IMR-90 (cell line): ENCODE results near the gene RPS26. TPM values are rescaled to one million over a fixed set of nuclear protein-coding genes. Genes with fewer than 3 reads are reported as not detected.

Source experiments
- ATAC-seq: fragments of 200-7000 bp; cut with Tn5 transposase; 2 replicates; pipeline ENCODE4 v1.9.1; 2020; ENCODE audit warnings: low read depth, mild to moderate bottlenecking, moderate library complexity
- BruUV-seq: library from RNA; stranded (reverse); fragments of 400-500 nt; replicated peaks from 2 replicates; lab custom pipeline; 2021; lab: Mats Ljungman, UMichigan
- CTCF ChIA-PET: fragments of 300-600 bp; formaldehyde crosslinking; extraction: SDS; loops from one replicate; lab custom pipeline; 2021; ENCODE audit warnings: antibody characterized with exemption; lab: Yijun Ruan, JAX
- POLR2A ChIA-PET: fragments of 300-600 bp; sonication (Branson Sonifier 250); formaldehyde crosslinking; loops from one replicate; lab custom pipeline; 2022; ENCODE audit warnings: antibody characterized with exemption; ENCODE audit not compliant: unreplicated experiment; lab: Charles Lee
- DNase-seq: peaks from one replicate; pipeline ENCODE4 v3.0.0; 2013
- H2AFZ ChIP-seq: replicated peaks from 2 replicates; pipeline ENCODE3; 2013; ENCODE audit warnings: low read length, mild to moderate bottlenecking; ENCODE audit not compliant: poor library complexity
- H2AK5ac ChIP-seq: 2 replicates; pipeline ENCODE4 v1.6.1; 2013; ENCODE audit warnings: low read depth, low read length, inconsistent platforms
- H2AK9ac ChIP-seq: replicated peaks from 2 replicates; pipeline ENCODE3; 2013; ENCODE audit warnings: mild to moderate bottlenecking, low read depth, low read length, moderate library complexity; ENCODE audit not compliant: poor library complexity
- H2BK120ac ChIP-seq: 2 replicates; pipeline ENCODE4 v1.6.1; 2013; ENCODE audit warnings: low read depth, low read length, inconsistent platforms
- H2BK15ac ChIP-seq: 3 replicates; pipeline ENCODE4 v1.6.1; 2013; ENCODE audit warnings: low read depth, low read length, inconsistent platforms
- H2BK20ac ChIP-seq: 2 replicates; pipeline ENCODE4 v1.6.1; 2013; ENCODE audit warnings: low read depth, mild to moderate bottlenecking, inconsistent platforms, low read length, moderate library complexity
- H2BK5ac ChIP-seq: 2 replicates; pipeline ENCODE4 v1.6.1; 2013; ENCODE audit warnings: mild to moderate bottlenecking, low read depth, low read length, inconsistent platforms; ENCODE audit not compliant: poor library complexity, severe bottlenecking
- H3K14ac ChIP-seq: replicated peaks from 2 replicates; pipeline ENCODE4 v1.6.1; 2013; ENCODE audit warnings: low read depth, low read length, inconsistent platforms
- H3K18ac ChIP-seq: 2 replicates; pipeline ENCODE4 v1.6.1; 2013; ENCODE audit warnings: low read depth, low read length, control low read depth
- H3K23ac ChIP-seq: 2 replicates; pipeline ENCODE4 v1.6.1; 2013; ENCODE audit warnings: low read depth, low read length, inconsistent platforms
- H3K27ac ChIP-seq: 2 replicates; pipeline ENCODE4 v1.5.1; 2013; ENCODE audit warnings: mild to moderate bottlenecking, control low read depth, low read length; ENCODE audit not compliant: insufficient read depth
- H3K27me3 ChIP-seq: 2 replicates; pipeline ENCODE4 v1.6.1; 2013; ENCODE audit warnings: low read length; ENCODE audit not compliant: control insufficient read depth, insufficient read depth
- H3K36me3 ChIP-seq: 2 replicates; pipeline ENCODE4 v1.6.1; 2013; ENCODE audit warnings: low read length, mixed read lengths; ENCODE audit not compliant: control insufficient read depth, insufficient read depth
- H3K4ac ChIP-seq: 2 replicates; pipeline ENCODE4 v1.6.1; 2013; ENCODE audit warnings: low read depth, low read length, inconsistent platforms
- H3K4me1 ChIP-seq: 2 replicates; pipeline ENCODE4 v1.6.1; 2013; ENCODE audit warnings: low read length, mixed read lengths; ENCODE audit not compliant: control insufficient read depth, insufficient read depth
- H3K4me2 ChIP-seq: 2 replicates; pipeline ENCODE4 v1.6.1; 2013; ENCODE audit warnings: low read depth, mild to moderate bottlenecking, control low read depth, low read length, moderate library complexity
- H3K4me3 ChIP-seq: 2 replicates; pipeline ENCODE4 v1.5.1; 2013; ENCODE audit warnings: low read depth, mild to moderate bottlenecking, control low read depth, low read length, moderate library complexity; ENCODE audit not compliant: insufficient read depth
- H3K56ac ChIP-seq: 2 replicates; pipeline ENCODE4 v1.6.1; 2013; ENCODE audit warnings: low read length, inconsistent platforms; ENCODE audit not compliant: insufficient read depth; ENCODE audit errors: extremely low read depth
- H3K79me1 ChIP-seq, 2 experiments: 2 replicates each; pipeline ENCODE4 v1.6.1; 2013; ENCODE audit warnings: low read length in 2 of 2, inconsistent platforms in 1 of 2, low read depth in 1 of 2
- H3K9ac ChIP-seq: 2 replicates; pipeline ENCODE4 v1.6.1; 2013; ENCODE audit warnings: low read depth, low read length, control low read depth
- H3K9me1 ChIP-seq: 2 replicates; pipeline ENCODE4 v1.6.1; 2013; ENCODE audit warnings: low read length, inconsistent platforms; ENCODE audit not compliant: insufficient read depth
- H3K9me3 ChIP-seq: 2 replicates; pipeline ENCODE4 v1.6.1; 2013; ENCODE audit warnings: low read length; ENCODE audit not compliant: control insufficient read depth, insufficient read depth
- H4K20me1 ChIP-seq: 2 replicates; pipeline ENCODE4 v1.6.1; 2013; ENCODE audit warnings: low read length, inconsistent platforms; ENCODE audit not compliant: insufficient read depth
- H4K5ac ChIP-seq: 2 replicates; pipeline ENCODE4 v1.6.1; 2013; ENCODE audit warnings: mild to moderate bottlenecking, low read depth, low read length, control low read depth
- H4K8ac ChIP-seq, 2 experiments: 2 replicates each; pipeline ENCODE4 v1.6.1; 2013; ENCODE audit warnings: low read depth in 2 of 2, low read length in 2 of 2, control low read depth in 1 of 2, inconsistent platforms in 1 of 2
- H4K91ac ChIP-seq: 2 replicates; pipeline ENCODE4 v1.6.1; 2013; ENCODE audit warnings: low read depth, low read length, inconsistent platforms; ENCODE audit not compliant: insufficient read depth
- BHLHE40 ChIP-seq: fragments of 150-350 bp; IDR thresholded peaks from 2 replicates; pipeline ENCODE4 v1.6.1; 2016; ENCODE audit warnings: mild to moderate bottlenecking, low read depth, low read length
- CEBPB ChIP-seq: IDR thresholded peaks from 2 replicates; pipeline ENCODE4 v1.6.1; 2012; ENCODE audit warnings: low read depth, low read length, improper control_type of control experiment
- CHD1 ChIP-seq: IDR thresholded peaks from 2 replicates; pipeline ENCODE4 v1.6.1; 2012; ENCODE audit warnings: low read depth, low read length, improper control_type of control experiment
- FOS ChIP-seq: fragments of 150-350 bp; IDR thresholded peaks from 2 replicates; pipeline ENCODE4 v1.6.1; 2016; ENCODE audit warnings: low read depth, low read length
- MAFK ChIP-seq: IDR thresholded peaks from 2 replicates; pipeline ENCODE4 v1.6.1; 2012; ENCODE audit warnings: low read depth, low read length, improper control_type of control experiment
- MAZ ChIP-seq: IDR thresholded peaks from 2 replicates; pipeline ENCODE4 v1.6.1; 2012; ENCODE audit warnings: low read depth, mild to moderate bottlenecking, low read length, improper control_type of control experiment, moderate library complexity, borderline replicate concordance
- MXI1 ChIP-seq: IDR thresholded peaks from 2 replicates; pipeline ENCODE4 v1.6.1; 2012; ENCODE audit warnings: low read depth, mild to moderate bottlenecking, low read length, moderate library complexity, borderline replicate concordance
- NFE2L2 ChIP-seq: fragments of 150-350 bp; IDR thresholded peaks from 2 replicates; pipeline ENCODE4 v1.6.1; 2016; ENCODE audit warnings: low read depth, mild to moderate bottlenecking, low read length
- POLR2A ChIP-seq: IDR thresholded peaks from 2 replicates; pipeline ENCODE4 v1.6.1; 2012; ENCODE audit warnings: mild to moderate bottlenecking, low read depth, low read length
- RAD21 ChIP-seq: IDR thresholded peaks from 2 replicates; pipeline ENCODE4 v1.6.1; 2012; ENCODE audit warnings: low read length, improper control_type of control experiment
- RFX5 ChIP-seq: IDR thresholded peaks from 2 replicates; pipeline ENCODE4 v1.8.0; 2012; ENCODE audit warnings: low read depth, mild to moderate bottlenecking, low read length, moderate library complexity
- SMC3 ChIP-seq: fragments of 150-350 bp; IDR thresholded peaks from 2 replicates; pipeline ENCODE4 v1.6.1; 2016; ENCODE audit warnings: low read depth, mild to moderate bottlenecking, antibody characterized with exemption, low read length, moderate library complexity
- USF2 ChIP-seq: fragments of 150-350 bp; IDR thresholded peaks from 2 replicates; pipeline ENCODE4 v1.6.1; 2017; ENCODE audit warnings: mild to moderate bottlenecking, antibody characterized with exemption, low read length, low read depth
- WGBS, 2 experiments: methylation state at CpG; one replicate each; pipeline versions ENCODE4 v1.1.5 to v1.1.7; 2013; ENCODE audit warnings: missing lambda C conversion rate in 2 of 2; ENCODE audit not compliant: insufficient read length in 1 of 2; ENCODE audit errors: extremely low coverage in 2 of 2; 5-methylcytosine and 5-hydroxymethylcytosine counted together
- dilution Hi-C: fragments of 300-500 bp; cut with HindIII; formaldehyde crosslinking; loops from one replicate; pipeline ENCODE4 v1.14.3; 2018; ENCODE audit warnings: low sequenced_read_pairs; ENCODE audit not compliant: unreplicated experiment
- in situ Hi-C: fragments of 300-500 bp; cut with MboI; formaldehyde crosslinking; loops from 3 replicates; pipeline ENCODE4 v1.14.3; 2019; ENCODE audit warnings: low sequenced_read_pairs, inconsistent platforms, mixed read lengths
- intact Hi-C: fragments of 100-400 bp; cut with micrococcal nuclease; formaldehyde crosslinking; loops from 2 replicates; pipeline ENCODE4 v1.10.0; 2022
- polyA plus RNA-seq, 3 experiments: library from polyadenylated mRNA; depleted of rRNA; stranded (reverse); fragments of >200 nt; gene quantifications; 2 replicates each; pipeline ENCODE4 v1.2.3, GENCODE V29; 2012; ENCODE audit warnings: low replicate concordance in 1 of 3
- total RNA-seq: library from RNA; depleted of rRNA; stranded (reverse); fragments of >200 nt; gene quantifications from 2 replicates; pipeline ENCODE4 v1.2.3, GENCODE V29; 2012
- TF ChIP-seq, protein P1 (sequence below): conservative IDR thresholded peaks from 2 replicates; pipeline ENCODE4 v1.5.1; 2012; ENCODE audit warnings: mild to moderate bottlenecking, low read depth, low read length, improper control_type of control experiment

Gene RPS26
- total and polyA plus RNA-seq, 2 of the 4 experiments (the other 2 are of a cell fraction), result 307 to 1,824 TPM

- Histone ChIP-seq H3K9me1 (no peaks in the 10 kb centered on the region), H4K20me1 (no peaks in the 10 kb centered on the region; the same call in 1 of the 2 replicates), H2AK9ac (peak within 1 kb of the TSS; percentile 84), H3K79me1 (peaks cover 5 to 16% of the 10 kb centered on the region in 2 experiments), H3K4me2 (peak within 1 kb of the TSS; percentile 92), H2BK15ac (peak within 1 kb of the TSS; percentile 23; the same call in 1 of the 3 replicates), H3K9me3 (no peaks in the 10 kb centered on the region), H3K18ac (peak within 1 kb of the TSS; percentile 43), H2AFZ (peak within 1 kb of the TSS; percentile 97), H2BK5ac (peak within 1 kb of the TSS; percentile 58), H4K8ac (peak within 1 kb of the TSS; percentile 48 to 95), H2BK20ac (no peak within 1 kb of the TSS), H3K27ac (peak within 1 kb of the TSS; percentile 66), H3K36me3 (peaks cover 17% of the 10 kb centered on the region), H3K27me3 (no peaks in the 10 kb centered on the region), H3K14ac (peak within 1 kb of the TSS; percentile 96), H3K4me1 (peaks cover 4% of the 10 kb centered on the region), H2AK5ac (peak within 1 kb of the TSS; percentile 46), H4K5ac (peak within 1 kb of the TSS; percentile 72), H3K23ac (peak within 1 kb of the TSS; percentile 94), H3K9ac (peak within 1 kb of the TSS; percentile 83), H4K91ac (peak within 1 kb of the TSS; percentile 76), H3K56ac (peak within 1 kb of the TSS; percentile 60), H3K4ac (peak within 1 kb of the TSS; percentile 88), H2BK120ac (peak within 1 kb of the TSS; percentile 4; the same call in 1 of the 2 replicates), H3K4me3 (peak within 1 kb of the TSS; percentile 68)
- peak; percentile 99 for ATAC-seq
- in situ Hi-C loops (loop anchor here (5.0 kb wide), 1 partner anchor 40 kb away; no protein-coding TSS in a partner anchor), intact Hi-C loops (loop anchor here (1.0 to 10.0 kb wide), 3 partner anchors 32 to 108 kb away; partner anchors contain the start of genes PA2G4 and RPS26), dilution Hi-C loops (no loop called here)
- POLR2A ChIA-PET, result interaction anchor here (0.5 kb wide), 2 partner anchors 13 to 81 kb away, joined by 6 to 8 read pairs; no protein-coding TSS in a partner anchor
- peak; percentile 96 for DNase-seq
- CTCF ChIA-PET, result interaction anchor here (0.6 to 1.8 kb wide), 5 partner anchors 10 to 44 kb away, joined by 3 to 11 read pairs (median 4); no protein-coding TSS in a partner anchor
- 0% methylated on average over 2 of the region's 27 CpGs; no CpG with 5 or more reads in 1 of the 2 experiments for WGBS, 2 experiments
- no TSS peak for BruUV-seq
- peak; percentile 81 for TF ChIP-seq RFX5
- TF ChIP-seq MAZ, result 0 out of 2 replicates have a peak, but pooled peaks have one; percentile 32
- no peak; the same call in 1 of the 2 replicates for TF ChIP-seq RAD21
- no peak for TF ChIP-seq NFE2L2
- no peak for TF ChIP-seq BHLHE40
- no peak for TF ChIP-seq MAFK
- no peak for TF ChIP-seq SMC3
- TF ChIP-seq CHD1, result no peak
- 0 out of 2 replicates have a peak, but pooled peaks have one; percentile 3 for TF ChIP-seq FOS
- TF ChIP-seq, protein P1, sequence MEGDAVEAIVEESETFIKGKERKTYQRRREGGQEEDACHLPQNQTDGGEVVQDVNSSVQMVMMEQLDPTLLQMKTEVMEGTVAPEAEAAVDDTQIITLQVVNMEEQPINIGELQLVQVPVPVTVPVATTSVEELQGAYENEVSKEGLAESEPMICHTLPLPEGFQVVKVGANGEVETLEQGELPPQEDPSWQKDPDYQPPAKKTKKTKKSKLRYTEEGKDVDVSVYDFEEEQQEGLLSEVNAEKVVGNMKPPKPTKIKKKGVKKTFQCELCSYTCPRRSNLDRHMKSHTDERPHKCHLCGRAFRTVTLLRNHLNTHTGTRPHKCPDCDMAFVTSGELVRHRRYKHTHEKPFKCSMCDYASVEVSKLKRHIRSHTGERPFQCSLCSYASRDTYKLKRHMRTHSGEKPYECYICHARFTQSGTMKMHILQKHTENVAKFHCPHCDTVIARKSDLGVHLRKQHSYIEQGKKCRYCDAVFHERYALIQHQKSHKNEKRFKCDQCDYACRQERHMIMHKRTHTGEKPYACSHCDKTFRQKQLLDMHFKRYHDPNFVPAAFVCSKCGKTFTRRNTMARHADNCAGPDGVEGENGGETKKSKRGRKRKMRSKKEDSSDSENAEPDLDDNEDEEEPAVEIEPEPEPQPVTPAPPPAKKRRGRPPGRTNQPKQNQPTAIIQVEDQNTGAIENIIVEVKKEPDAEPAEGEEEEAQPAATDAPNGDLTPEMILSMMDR, result no peak
- no peak for TF ChIP-seq CEBPB
- no peak for TF ChIP-seq MXI1
- no peak; the same call in 1 of the 2 replicates for TF ChIP-seq POLR2A
- TF ChIP-seq USF2, result no peak
These were observed 44.8 kb upstream of the RPS26 start, which contains the start of gene SUOX for GRCh38 chr12:55996715-55997534. SUOX (plus strand) TSS chr12:55997276; CDS start chr12:56002222, 4,946 bp downstream.
